ENCODE data around the gene SF3A2.
A peak's percentile ranks its signal among the peaks of the same experiment; 100 is the strongest.

Gene SF3A2

GRCh38 chr19:2227415-2228156 is 9.0 kb upstream of the SF3A2 start:
- DNase-seq: peak; percentile 45

DNA sequence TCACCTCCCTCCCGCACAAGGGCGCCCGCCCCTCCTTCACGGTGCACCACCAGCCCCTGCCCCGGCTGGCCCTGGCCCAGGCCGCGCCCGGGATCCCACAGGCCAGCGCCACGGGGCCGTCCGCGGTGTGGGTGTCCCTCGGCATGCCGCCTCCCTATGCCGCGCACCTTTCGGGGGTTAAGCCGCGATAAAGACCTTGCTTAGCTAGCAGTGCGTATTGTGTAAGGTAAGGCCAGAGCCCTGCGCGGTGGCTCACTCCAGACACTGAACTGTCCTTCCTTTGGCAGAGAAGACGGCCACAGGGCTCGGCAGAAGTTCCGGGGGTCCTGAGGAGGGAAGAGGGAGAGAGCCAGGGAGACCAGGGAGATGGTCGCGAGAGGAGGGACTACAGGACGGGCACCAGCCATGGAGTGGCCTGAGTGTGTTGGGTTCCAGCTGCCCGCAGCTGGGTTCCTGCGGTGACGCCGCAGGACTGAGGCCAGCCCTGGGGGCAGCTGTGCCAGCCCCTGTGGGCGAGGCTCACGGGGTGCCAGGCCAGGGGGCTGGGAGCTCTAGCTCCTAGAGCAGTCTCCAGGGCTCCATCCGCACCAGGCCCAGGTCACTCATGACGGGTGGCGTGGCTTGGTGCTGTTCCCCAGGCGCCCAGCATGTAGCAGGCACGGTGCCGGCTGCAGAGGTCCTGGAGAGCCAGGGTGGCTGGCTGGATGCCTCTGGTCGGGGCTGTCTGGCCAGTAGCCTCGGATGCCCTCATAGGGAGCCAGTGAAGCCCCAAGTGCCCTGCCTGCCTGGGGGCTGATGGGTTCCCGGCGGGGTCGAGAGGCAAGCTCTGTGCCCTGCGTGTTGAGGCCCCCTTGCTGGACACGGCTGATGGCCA is 8.2 kb upstream of the SF3A2 start:
- DNase-seq: no peak

DNA sequence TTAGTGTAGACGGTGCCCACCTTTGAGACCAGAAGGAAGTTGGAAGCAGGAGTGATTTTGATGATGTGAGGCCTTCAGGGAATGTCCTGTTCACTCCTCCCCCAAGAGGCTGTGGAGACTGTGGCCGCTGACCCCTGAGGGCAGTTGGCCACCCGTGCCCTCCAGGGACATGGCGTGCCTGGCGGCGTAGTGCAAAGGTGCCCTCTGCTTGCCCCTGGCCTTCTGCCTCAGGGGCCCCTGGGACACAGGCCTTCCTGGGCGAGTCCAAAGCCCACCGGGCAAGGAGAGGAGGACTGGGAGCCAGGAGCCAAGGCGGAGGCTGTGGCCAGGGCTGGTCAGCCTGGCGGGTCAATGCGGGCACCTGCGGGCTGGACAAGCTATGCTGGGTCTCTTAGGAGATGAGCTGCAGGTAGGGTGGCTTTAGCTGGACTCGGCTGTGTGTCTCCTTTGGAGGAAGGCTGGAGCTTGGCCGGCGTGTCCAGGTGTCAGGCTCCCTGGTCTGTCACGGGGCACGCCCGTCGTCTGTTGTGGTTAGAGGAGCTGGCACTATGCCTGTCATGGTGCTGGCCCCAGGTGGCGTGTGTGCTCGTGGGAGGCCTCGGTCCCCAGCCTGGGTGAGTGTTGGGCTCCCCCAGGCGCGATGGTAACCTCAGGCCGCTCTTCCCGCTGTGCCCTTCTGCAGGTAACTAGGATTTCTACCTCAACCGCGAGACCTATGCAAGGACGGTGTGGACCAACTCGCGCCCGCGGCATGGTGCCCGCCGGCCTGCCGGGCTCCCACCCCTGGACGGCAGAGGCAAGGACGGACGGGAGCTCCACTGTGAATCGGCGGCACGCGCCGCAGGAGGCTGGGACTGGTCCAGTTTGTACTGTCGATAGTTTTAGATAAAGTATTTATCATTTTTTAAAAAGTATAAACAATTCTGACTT is 7.3 kb upstream of the SF3A2 start:
- DNase-seq: no peak

GRCh38 chr19:2230033-2230531 is 6.5 kb upstream of the SF3A2 start:
- no peak for DNase-seq

DNA sequence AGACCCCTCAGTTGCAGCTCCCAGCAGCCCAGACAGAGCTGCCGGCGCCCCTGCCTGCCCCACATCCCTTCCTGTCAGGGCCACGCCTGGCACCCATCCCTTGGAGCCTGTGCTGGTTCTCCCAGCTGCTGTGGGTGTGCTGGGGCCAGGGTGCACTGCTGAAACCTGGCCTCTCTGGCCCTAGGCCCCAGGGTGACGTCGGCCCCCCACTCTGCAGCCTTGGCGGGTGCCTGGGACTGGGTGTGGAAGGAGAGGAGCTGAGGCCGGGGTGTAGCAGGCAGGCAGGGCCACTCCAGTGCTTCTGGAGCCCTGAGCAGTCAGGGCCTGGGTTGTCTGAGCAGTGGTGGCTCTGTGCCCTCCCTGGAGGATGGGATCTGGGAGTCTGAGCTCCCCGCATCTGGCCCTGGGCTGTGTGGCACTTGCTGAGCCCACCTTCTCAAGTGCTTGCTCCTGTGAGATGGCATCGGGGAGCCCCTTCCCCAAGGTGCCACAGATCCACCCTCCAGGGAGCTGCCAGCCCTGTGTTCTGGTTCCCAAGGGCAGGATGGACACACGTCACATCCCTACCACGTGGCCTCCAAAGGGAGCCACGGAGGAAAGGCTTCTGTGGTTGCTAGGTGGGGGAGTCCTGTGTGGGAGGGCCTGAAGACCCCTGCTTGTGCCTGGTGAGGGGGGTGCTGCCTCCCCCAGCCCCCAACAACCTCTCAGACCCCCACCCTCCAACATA is 5.7 kb upstream of the SF3A2 start:
- DNase-seq: no peak

- no peak for DNase-seq
Measured at GRCh38 chr19:2231621-2232221, 4.9 kb upstream of the SF3A2 start.

- no peak for DNase-seq
Measured at GRCh38 chr19:2232286-2233151, 4.1 kb upstream of the SF3A2 start.

- DNase-seq: no peak
Measured at GRCh38 chr19:2233601-2234280, 2.9 kb upstream of the SF3A2 start.

DNA sequence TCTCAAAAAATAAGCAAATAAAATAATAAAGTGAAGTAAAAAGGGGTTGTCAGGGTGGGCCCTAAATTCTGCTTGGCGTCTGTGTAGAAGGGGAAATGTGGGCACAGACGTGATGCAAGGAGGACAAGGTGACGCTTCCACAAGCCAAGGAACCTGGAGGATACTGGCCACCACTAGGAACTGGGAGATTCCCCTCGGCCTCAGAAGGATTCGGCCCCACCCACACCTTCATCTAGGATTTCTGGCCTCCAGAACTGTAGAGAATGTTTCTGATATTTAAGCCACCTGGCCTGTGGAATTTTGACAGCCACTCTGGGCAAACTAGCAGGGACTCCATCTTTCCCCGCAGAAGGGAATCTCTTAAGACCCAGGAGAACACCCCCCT is 1.6 kb upstream of the SF3A2 start:
- peak; percentile 25 for DNase-seq

GRCh38 chr19:2235381-2236063 is 1.1 kb upstream of the SF3A2 start:
- peak; percentile 29 for DNase-seq

DNA sequence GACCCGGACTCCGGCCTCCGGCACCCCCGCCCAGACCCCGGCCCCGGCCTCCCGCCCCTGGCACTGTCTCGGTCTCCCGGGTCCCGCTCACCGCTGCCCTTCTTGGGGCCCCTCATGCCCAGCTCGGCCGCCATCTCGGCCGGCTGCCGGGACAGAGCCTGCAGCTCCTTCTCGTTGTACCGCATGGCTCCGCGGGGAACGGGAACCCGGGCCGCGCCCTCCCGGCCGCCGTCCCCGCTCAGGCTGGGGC is 635 bp upstream of the SF3A2 start:
- DNase-seq: no peak

- DNase-seq: no peak
Measured at GRCh38 chr19:2237051-2237868, 636 bp downstream of the SF3A2 start.

- DNase-seq: no peak
Measured at GRCh38 chr19:2237869-2238153, 1.2 kb downstream of the SF3A2 start.

DNA sequence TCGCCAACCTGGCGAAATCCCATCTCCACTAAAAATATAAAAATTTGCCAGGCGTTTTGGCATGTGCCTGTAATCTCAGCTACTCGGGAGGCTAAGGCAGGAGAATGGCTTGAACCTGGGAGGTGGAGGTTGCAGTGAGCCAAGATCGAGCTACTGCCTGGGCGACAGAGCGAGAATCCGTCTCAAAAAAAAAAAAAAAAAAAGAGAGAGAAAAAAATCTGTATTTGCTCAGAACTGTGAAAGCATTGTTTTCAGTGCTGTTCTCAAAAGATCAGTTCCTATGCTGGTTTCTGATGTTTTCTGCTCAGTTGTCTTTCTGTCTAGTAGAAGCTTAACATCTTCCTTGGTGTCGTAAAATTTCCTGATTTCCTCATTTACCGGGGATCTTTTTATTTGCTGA is 2.5 kb downstream of the SF3A2 start:
- DNase-seq: peak; percentile 39

DNA sequence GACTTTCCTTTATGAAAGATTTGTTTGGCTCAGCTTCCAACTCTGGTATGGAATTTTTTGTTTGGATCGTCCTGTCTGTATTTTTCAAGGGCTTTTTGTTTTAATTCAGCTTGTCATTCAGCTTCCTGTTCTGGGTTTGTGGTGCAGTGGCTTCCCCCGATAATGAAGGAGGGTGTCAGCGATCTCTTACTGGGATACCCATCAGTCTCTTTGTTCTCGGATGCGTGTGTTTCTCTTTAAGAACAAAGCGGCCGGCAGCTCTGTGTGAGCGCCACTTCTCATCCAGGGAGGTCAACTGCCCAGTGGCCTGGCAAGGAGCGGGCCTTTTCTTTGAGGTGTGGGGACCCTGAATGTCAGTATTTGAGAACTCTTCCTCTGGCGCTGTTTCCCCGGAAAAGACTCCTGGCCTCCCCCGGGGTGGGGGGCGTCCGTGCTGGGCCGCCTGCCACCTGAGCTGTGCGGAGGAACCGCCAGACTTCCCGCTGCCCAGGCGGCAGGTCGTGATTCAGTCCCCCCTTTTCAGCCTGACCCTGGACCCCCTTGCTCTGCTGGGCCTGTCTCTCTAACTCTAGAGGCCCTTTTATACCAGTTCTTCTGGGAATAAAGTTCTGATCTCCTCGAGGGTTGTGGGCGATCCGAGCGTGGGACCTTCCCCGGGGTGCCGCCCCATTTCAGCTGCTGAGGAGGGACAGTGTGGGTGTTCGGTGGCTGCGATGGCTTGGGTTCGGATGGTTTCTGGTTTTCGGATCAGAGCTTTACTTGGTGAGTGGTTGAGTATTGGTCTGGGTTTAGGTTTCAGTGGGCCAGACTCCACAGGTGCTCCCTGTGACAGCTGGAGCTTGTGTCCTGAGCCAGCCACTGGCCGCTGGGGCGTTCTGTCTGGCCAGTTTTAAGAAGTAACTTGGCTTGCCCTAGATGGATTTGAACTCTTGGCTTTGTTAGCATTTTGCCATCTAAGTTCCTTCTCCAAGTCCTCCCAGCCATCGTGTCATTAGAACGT is 3.4 kb downstream of the SF3A2 start:
- peak; percentile 37 for DNase-seq

DNA sequence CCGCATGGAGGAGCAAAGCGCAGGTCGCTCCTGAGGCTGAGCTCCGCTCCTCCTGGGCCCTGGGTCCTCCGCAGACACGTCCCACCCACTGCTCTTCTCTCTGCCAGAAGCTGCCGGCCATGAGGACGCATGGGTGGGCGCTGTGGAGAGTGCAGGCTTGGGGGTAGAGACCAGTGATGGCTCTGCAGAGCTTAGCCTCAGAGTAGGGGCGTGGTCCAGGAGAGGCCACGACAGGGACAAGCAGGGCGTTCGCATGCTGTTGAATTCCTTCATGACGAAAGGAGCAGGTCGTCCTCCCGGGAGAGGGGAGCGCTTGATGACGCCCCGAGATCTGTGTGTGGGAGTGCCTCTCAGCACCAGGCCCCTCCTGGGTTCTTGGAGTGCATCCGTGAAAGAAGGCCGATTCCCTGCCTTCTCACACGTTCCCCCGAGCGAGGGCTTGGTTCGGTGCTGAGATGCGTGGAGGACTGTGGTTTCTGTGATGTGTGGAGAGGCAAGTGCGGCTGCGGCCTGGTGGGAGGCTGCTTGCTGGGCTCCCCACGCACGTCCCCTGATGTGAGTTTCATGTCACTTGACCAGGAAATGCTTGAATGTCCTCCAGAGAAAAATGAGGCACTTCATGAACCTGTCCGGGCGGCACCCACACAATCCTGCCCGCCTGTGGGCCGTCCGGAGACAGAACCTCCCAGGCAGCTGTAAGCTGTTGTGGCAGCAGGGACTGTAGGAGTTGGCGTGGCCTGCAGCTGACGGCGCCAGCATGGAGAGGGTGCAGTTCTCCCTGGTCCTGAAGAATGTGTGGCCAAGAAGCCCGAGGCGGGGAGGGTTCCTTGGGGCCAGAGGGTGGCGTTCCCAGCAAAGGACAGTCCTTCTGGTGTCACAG is 4.5 kb downstream of the SF3A2 start:
- DNase-seq: no peak

DNA sequence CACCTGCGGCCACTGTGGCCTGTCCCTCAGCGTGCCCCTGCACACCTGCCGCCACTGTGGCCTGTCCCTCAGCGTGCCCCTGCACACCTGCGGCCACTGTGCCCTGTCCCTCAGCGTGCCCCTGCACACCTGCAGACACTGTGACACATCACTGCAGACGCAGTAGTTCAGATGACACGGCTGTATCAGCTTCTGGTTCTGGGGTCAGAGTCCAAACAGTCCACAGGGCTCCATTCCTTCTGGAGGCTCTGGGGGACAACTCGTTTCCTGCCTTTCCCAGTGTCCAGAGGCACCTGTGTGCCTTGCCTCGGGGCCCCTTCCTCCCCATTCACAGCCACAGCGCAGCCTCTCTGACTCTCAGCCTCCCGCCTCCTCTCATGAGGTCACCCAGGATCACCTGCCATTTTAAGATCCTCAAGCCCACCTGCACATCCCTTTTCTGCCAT is 5.5 kb downstream of the SF3A2 start:
- DNase-seq: no peak
